GM19043 (cell line): Measurements from ENCODE around the gene TIMMDC1.
A peak's percentile ranks its signal among the peaks of the same experiment; 100 is the strongest.
"Not testable (repeated sequence)": the region's sequence is repeated elsewhere in the genome, so short reads cannot be mapped to it uniquely, and the experiment has no call there.

ENCODE experiments used
- ATAC-seq: cut with Tn5 transposase; IDR thresholded peaks from one replicate; pipeline ENCODE4 v1.9.1; 2021; ENCODE audit warnings: low read depth; ENCODE audit not compliant: unreplicated experiment

The TIMMDC1 gene

GRCh38 chr3:119553823-119554415 lies 55.6 kb downstream of the TIMMDC1 start:
- ATAC-seq = no peak

GRCh38 chr3:119555309-119555735 lies 57.0 kb downstream of the TIMMDC1 start:
- ATAC-seq = no peak

- no peak for ATAC-seq
Observed at GRCh38 chr3:119555929-119556328, 57.6 kb downstream of the TIMMDC1 start.

- no peak for ATAC-seq
Observed at GRCh38 chr3:119557192-119557876, 59.0 kb downstream of the TIMMDC1 start.

- no peak for ATAC-seq
Observed at GRCh38 chr3:119557877-119558269, 59.5 kb downstream of the TIMMDC1 start.

GRCh38 chr3:119558626-119559317 lies 60.4 kb downstream of the TIMMDC1 start:
- no peak for ATAC-seq

- peak; percentile 50 for ATAC-seq
Observed at GRCh38 chr3:119559441-119559963, 61.2 kb downstream of the TIMMDC1 start, which contains the start of gene CD80. Gene CD80 (minus strand): TSS chr3:119559614. CDS start chr3:119557728, 1,886 bp downstream.

GRCh38 chr3:119560160-119560559 lies 61.8 kb downstream of the TIMMDC1 start:
- ATAC-seq = no peak

GRCh38 chr3:119562307-119562961 lies 64.1 kb downstream of the TIMMDC1 start:
- ATAC-seq = peak; percentile 69

GRCh38 chr3:119563334-119563733 lies 65.0 kb downstream of the TIMMDC1 start:
- not testable (repeated sequence) for ATAC-seq

GRCh38 chr3:119569156-119569555 lies 70.8 kb downstream of the TIMMDC1 start:
- no peak for ATAC-seq

- ATAC-seq = peak; percentile 66
Observed at GRCh38 chr3:119570229-119570628, 71.9 kb downstream of the TIMMDC1 start.

GRCh38 chr3:119571230-119571629 lies 72.9 kb downstream of the TIMMDC1 start:
- ATAC-seq = no peak

- ATAC-seq = no peak
Observed at GRCh38 chr3:119571688-119572087, 73.3 kb downstream of the TIMMDC1 start.
